ENCODE data around the gene NDUFAF5.

NDUFAF5 gene

GRCh38 chr20:13744352-13744751 lies 40.5 kb upstream of the NDUFAF5 start:
- in situ Hi-C loops (cut with MboI; ENCODE audit: low pct_unique_long_range_greater_than_20kb, low sequenced_read_pairs, unreplicated experiment): no loop called here
- no peak for DNase-seq (ENCODE audit: low spot score)
- no peak for TF ChIP-seq CTCF (IDR thresholded peaks at IDR 0.05; ENCODE audit: extremely low read depth, insufficient read depth, missing control alignments)

- DNase-seq (ENCODE audit: low spot score): no peak
- TF ChIP-seq CTCF (IDR thresholded peaks at IDR 0.05; ENCODE audit: extremely low read depth, insufficient read depth, missing control alignments): no peak
- in situ Hi-C loops (cut with MboI; ENCODE audit: low pct_unique_long_range_greater_than_20kb, low sequenced_read_pairs, unreplicated experiment): no loop called here
Measured at GRCh38 chr20:13745784-13746183, 39.0 kb upstream of the NDUFAF5 start.

- no peak for DNase-seq (ENCODE audit: low spot score)
- in situ Hi-C loops (cut with MboI; ENCODE audit: low pct_unique_long_range_greater_than_20kb, low sequenced_read_pairs, unreplicated experiment): loop anchor here (25.0 kb wide), 2 partner anchors 288 to 638 kb away; no protein-coding TSS in a partner anchor
- no peak for TF ChIP-seq CTCF (IDR thresholded peaks at IDR 0.05; ENCODE audit: extremely low read depth, insufficient read depth, missing control alignments)
Measured at GRCh38 chr20:13749811-13750210, 35.0 kb upstream of the NDUFAF5 start.

GRCh38 chr20:13753436-13754036 lies 31.3 kb upstream of the NDUFAF5 start:
- in situ Hi-C loops (cut with MboI; ENCODE audit: low pct_unique_long_range_greater_than_20kb, low sequenced_read_pairs, unreplicated experiment): loop anchor here (25.0 kb wide), 2 partner anchors 291 to 641 kb away; no protein-coding TSS in a partner anchor
- DNase-seq (ENCODE audit: low spot score): no peak
- no peak for TF ChIP-seq CTCF (IDR thresholded peaks at IDR 0.05; ENCODE audit: extremely low read depth, insufficient read depth, missing control alignments)

GRCh38 chr20:13755809-13756208 lies 29.0 kb upstream of the NDUFAF5 start:
- DNase-seq (ENCODE audit: low spot score): no peak
- in situ Hi-C loops (cut with MboI; ENCODE audit: low pct_unique_long_range_greater_than_20kb, low sequenced_read_pairs, unreplicated experiment): loop anchor here (25.0 kb wide), 2 partner anchors 294 to 644 kb away; no protein-coding TSS in a partner anchor
- TF ChIP-seq CTCF (IDR thresholded peaks at IDR 0.05; ENCODE audit: extremely low read depth, insufficient read depth, missing control alignments): no peak

- TF ChIP-seq CTCF (IDR thresholded peaks at IDR 0.05; ENCODE audit: extremely low read depth, insufficient read depth, missing control alignments): no peak
- in situ Hi-C loops (cut with MboI; ENCODE audit: low pct_unique_long_range_greater_than_20kb, low sequenced_read_pairs, unreplicated experiment): loop anchor here (25.0 kb wide), 2 partner anchors 294 to 644 kb away; no protein-coding TSS in a partner anchor
- no peak for DNase-seq (ENCODE audit: low spot score)
Measured at GRCh38 chr20:13756551-13756950, 28.3 kb upstream of the NDUFAF5 start.
